ENCODE results near the gene ZNF512B.

DNA sequence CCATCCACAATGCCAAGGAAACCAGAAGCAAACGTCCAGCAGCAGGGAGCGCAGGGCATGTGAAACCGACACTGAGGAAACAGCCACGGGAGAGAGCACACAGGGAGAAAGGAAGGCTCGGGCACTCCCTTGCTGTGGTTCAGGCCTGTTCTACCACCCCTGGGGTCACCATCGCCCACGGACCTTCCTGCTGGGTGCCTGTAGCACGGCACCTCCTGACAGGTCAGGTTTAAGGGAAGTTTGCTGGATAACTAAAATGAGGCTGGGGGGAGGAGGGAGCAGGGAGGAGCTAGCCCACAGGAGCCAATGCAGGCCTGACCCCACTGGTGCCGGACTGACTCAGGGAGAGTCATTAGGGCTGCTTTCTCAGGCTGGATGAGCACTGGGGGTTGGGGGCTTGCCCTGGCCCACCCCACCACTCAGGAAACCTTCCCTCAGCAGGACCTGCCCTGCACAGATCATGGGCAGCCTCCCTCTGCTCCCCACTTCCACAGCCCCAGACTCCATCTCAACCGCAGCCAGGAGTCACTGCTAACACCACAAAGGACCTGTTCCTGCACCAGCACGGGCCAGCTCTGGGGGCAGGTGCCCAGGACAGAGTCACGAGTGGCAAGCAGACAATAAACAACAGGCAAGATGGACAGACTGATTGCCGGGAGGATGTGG is 15.8 kb downstream of the ZNF512B start:
- TF ChIP-seq GATA2 (IDR thresholded peaks at IDR 0.05; ENCODE audit: low read depth, low read length) (no peak), GATA3 (IDR thresholded peaks at IDR 0.05; ENCODE audit: low read depth, low read length) (no peak)

Measured in SH-SY5Y (cell line).